Measurements from ENCODE around the gene PHETA1.
"Not testable (repeated sequence)": the region's sequence is repeated elsewhere in the genome, so short reads cannot be mapped to it uniquely, and the experiment has no call there.

Gene PHETA1

GRCh38 chr12:111352296-111352993, 16.4 kb downstream of the PHETA1 start:
- H3K4me3 ChIP-seq (ENCODE audit: low read depth, low read length): no peak overlapping the region

GRCh38 chr12:111351026-111351425, 17.9 kb downstream of the PHETA1 start:
- no peak overlapping the region for H3K4me3 ChIP-seq (ENCODE audit: low read depth, low read length)

GRCh38 chr12:111349748-111350520, 19.0 kb downstream of the PHETA1 start:
- no peak overlapping the region for H3K4me3 ChIP-seq (ENCODE audit: low read depth, low read length)

- no peak overlapping the region for H3K4me3 ChIP-seq (ENCODE audit: low read depth, low read length)
Observed at GRCh38 chr12:111349101-111349747, 19.7 kb downstream of the PHETA1 start.

GRCh38 chr12:111347891-111348644, 20.8 kb downstream of the PHETA1 start:
- no peak overlapping the region for H3K4me3 ChIP-seq (ENCODE audit: low read depth, low read length)

- no peak overlapping the region for H3K4me3 ChIP-seq (ENCODE audit: low read depth, low read length)
Observed at GRCh38 chr12:111344254-111344875, 24.5 kb downstream of the PHETA1 start.

GRCh38 chr12:111343181-111343580, 25.7 kb downstream of the PHETA1 start:
- H3K4me3 ChIP-seq (ENCODE audit: low read depth, low read length): no peak overlapping the region

GRCh38 chr12:111342376-111342775, 26.5 kb downstream of the PHETA1 start:
- H3K4me3 ChIP-seq (ENCODE audit: low read depth, low read length): no peak overlapping the region

GRCh38 chr12:111341426-111342065, 27.3 kb downstream of the PHETA1 start:
- no peak overlapping the region for H3K4me3 ChIP-seq (ENCODE audit: low read depth, low read length)

GRCh38 chr12:111340680-111341079, 28.2 kb downstream of the PHETA1 start:
- H3K4me3 ChIP-seq (ENCODE audit: low read depth, low read length): not testable (repeated sequence)

GRCh38 chr12:111340231-111340630, 28.7 kb downstream of the PHETA1 start:
- no peak overlapping the region for H3K4me3 ChIP-seq (ENCODE audit: low read depth, low read length)

GRCh38 chr12:111339321-111339938, 29.5 kb downstream of the PHETA1 start:
- no peak overlapping the region for H3K4me3 ChIP-seq (ENCODE audit: low read depth, low read length)

GRCh38 chr12:111338096-111338495, 30.8 kb downstream of the PHETA1 start:
- no peak overlapping the region for H3K4me3 ChIP-seq (ENCODE audit: low read depth, low read length)

GRCh38 chr12:111337371-111337770, 31.5 kb downstream of the PHETA1 start:
- no peak overlapping the region for H3K4me3 ChIP-seq (ENCODE audit: low read depth, low read length)

GRCh38 chr12:111336411-111336810, 32.5 kb downstream of the PHETA1 start:
- H3K4me3 ChIP-seq (ENCODE audit: low read depth, low read length): not testable (repeated sequence)

GRCh38 chr12:111335811-111336210, 33.1 kb downstream of the PHETA1 start:
- H3K4me3 ChIP-seq (ENCODE audit: low read depth, low read length): no peak overlapping the region

- not testable (repeated sequence) for H3K4me3 ChIP-seq (ENCODE audit: low read depth, low read length)
Observed at GRCh38 chr12:111335301-111335700, 33.6 kb downstream of the PHETA1 start.

GRCh38 chr12:111334393-111334915, 34.4 kb downstream of the PHETA1 start:
- H3K4me3 ChIP-seq (ENCODE audit: low read depth, low read length): no peak overlapping the region
